AG09309 (cell line): Measurements from ENCODE around the gene PAFAH2.

ENCODE experiments used
- DNase-seq: peaks from one replicate; pipeline ENCODE4 v3.0.0-alpha.2; 2010; ENCODE audit warnings: low read depth
- H3K4me3 ChIP-seq: 2 replicates; pipeline ENCODE4 v1.5.1; 2011; ENCODE audit warnings: mild to moderate bottlenecking, low read depth, low read length, moderate library complexity; ENCODE audit not compliant: control insufficient read depth
- CTCF ChIP-seq: IDR thresholded peaks from 2 replicates; pipeline ENCODE4 v1.5.1; 2011; ENCODE audit warnings: mild to moderate bottlenecking, low read depth, low read length, inconsistent platforms; ENCODE audit not compliant: insufficient read depth, control insufficient read depth; ENCODE audit errors: missing control alignments

Gene PAFAH2

GRCh38 chr1:26003262-26003661, 5.4 kb upstream of the PAFAH2 start:
- no peak for TF ChIP-seq CTCF
- DNase-seq, result no peak
- H3K4me3 ChIP-seq, result no peak overlapping the region

GRCh38 chr1:25999041-25999800, 1.4 kb upstream of the PAFAH2 start:
- TF ChIP-seq CTCF, result no peak
- no peak for DNase-seq
- no peak overlapping the region for H3K4me3 ChIP-seq

GRCh38 chr1:25996966-25997827, 666 bp downstream of the PAFAH2 start:
- TF ChIP-seq CTCF, result no peak
- peak overlapping the region; percentile 60 for H3K4me3 ChIP-seq
- no peak for DNase-seq

GRCh38 chr1:25994402-25995150, 3.3 kb downstream of the PAFAH2 start:
- H3K4me3 ChIP-seq, result no peak overlapping the region
- DNase-seq, result no peak
- TF ChIP-seq CTCF, result no peak

GRCh38 chr1:25993197-25993951, 4.5 kb downstream of the PAFAH2 start:
- no peak for TF ChIP-seq CTCF
- DNase-seq, result no peak
- H3K4me3 ChIP-seq, result no peak overlapping the region
